ENCODE results near the gene CCDC15. TPM values are rescaled to one million over a fixed set of nuclear protein-coding genes. Genes with fewer than 3 reads are reported as not detected.

Gene CCDC15
- total and polyA plus RNA-seq, 2 experiments from 2014 or later = 2.9 to 3.3 TPM

- Histone ChIP-seq H3K4me1 (ENCODE audit: insufficient read depth) (peaks cover 15% of the 10 kb centered on the region), H2AFZ (no peak overlapping the region), H3K4me2 (no peak overlapping the region), H4K20me1 (replicated peaks; ENCODE audit: insufficient read depth) (no peaks in the 10 kb centered on the region), H3K27me3 (ENCODE audit: insufficient read depth) (no peaks in the 10 kb centered on the region), H3K36me3 (ENCODE audit: insufficient read depth) (no peaks in the 10 kb centered on the region), H3K9me2 (ENCODE audit: insufficient read depth) (no peaks in the 10 kb centered on the region), H3K4me3 (no peak overlapping the region), H3K27ac (ENCODE audit: low read depth) (no peak overlapping the region), H3F3A (replicated peaks; ENCODE audit: low read depth) (no peaks in the 10 kb centered on the region), H3K79me2 (replicated peaks; ENCODE audit: insufficient read depth) (no peaks in the 10 kb centered on the region)
- no peak overlapping the region for H3K4me3 Mint-ChIP-seq
- H3K36me3 Mint-ChIP-seq (ENCODE audit: low read depth) = no peaks in the 10 kb centered on the region; the same call in 1 of the 3 replicates
- TF ChIP-seq NANOG (IDR thresholded peaks at IDR 0.05; ENCODE audit: borderline replicate concordance) (no peak), STAT1 (IDR thresholded peaks at IDR 0.05; ENCODE audit: unreplicated experiment) (no peak), REST (IDR thresholded peaks at IDR 0.05; ENCODE audit: unreplicated experiment) (no peak), JUNB (IDR thresholded peaks at IDR 0.05; ENCODE audit: unreplicated experiment) (no peak), ZNF331 (CRISPR knock-in tag; IDR thresholded peaks at IDR 0.05; ENCODE audit: low read depth) (no peak), EZH2phosphoT487 (IDR thresholded peaks at IDR 0.05; ENCODE audit: unreplicated experiment) (no peak), EZH2 (IDR thresholded peaks at IDR 0.05; ENCODE audit: low read depth, unreplicated experiment) (no peak), CTCF (conservative IDR thresholded peaks at IDR 0.05; ENCODE audit: low read depth in 2 of 2) (no peak), POLR2AphosphoS5 (IDR thresholded peaks at IDR 0.05; ENCODE audit: low read depth) (no peak), CREB1 (CRISPR knock-in tag; IDR thresholded peaks at IDR 0.05; ENCODE audit: low read depth) (no peak), ZNF462 (CRISPR knock-in tag; IDR thresholded peaks at IDR 0.05) (no peak), ZNF114 (CRISPR knock-in tag; IDR thresholded peaks at IDR 0.05) (no peak)
- no peak overlapping the region for H3K27ac Mint-ChIP-seq
- peaks cover 7% of the 10 kb centered on the region for H3K27me3 Mint-ChIP-seq (ENCODE audit: insufficient read depth, low read depth, poor library complexity)
- DNase-seq (ENCODE audit: low spot score) (no peak), ATAC-seq (no peak)
- H3K4me1 Mint-ChIP-seq = peaks cover 21% of the 10 kb centered on the region
- H3K9me3 Mint-ChIP-seq = no peaks in the 10 kb centered on the region
These were observed 134.1 kb downstream of the CCDC15 start for GRCh38 chr11:125088123-125088522.
